ENCODE data around the gene MARF1. TPM values are rescaled to one million over a fixed set of nuclear protein-coding genes. Genes with fewer than 3 reads are reported as not detected.
"Not testable (repeated sequence)": the region's sequence is repeated elsewhere in the genome, so short reads cannot be mapped to it uniquely, and the experiment has no call there.

Gene MARF1
- total and polyA plus RNA-seq, 4 donors: 28.8 to 92.8 (median 53.8) TPM

DNA sequence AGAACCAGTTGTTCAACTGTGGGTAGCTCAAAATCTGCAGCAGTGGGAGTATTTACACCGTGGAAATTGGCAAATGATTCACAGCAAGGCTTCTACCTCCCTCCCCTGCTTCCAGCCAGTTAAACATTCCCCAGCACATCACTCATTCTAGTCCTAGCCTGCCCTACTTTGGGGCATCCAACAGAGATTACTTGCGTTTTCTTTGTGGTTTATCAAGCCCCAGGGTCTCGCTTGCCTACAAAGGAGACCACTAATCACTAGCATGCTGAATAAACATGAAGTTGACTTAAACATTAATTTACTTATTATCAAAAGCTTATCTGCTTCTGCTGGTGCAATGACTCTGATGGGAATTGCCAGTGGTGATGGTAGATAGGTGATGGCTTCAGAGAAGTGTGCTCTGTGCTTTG, 94.5 kb downstream of the MARF1 start:
- no peaks in the 10 kb centered on the region for H3K36me3 ChIP-seq (ENCODE audit: control insufficient read depth in 1 of 2, insufficient read depth in 2 of 2, low read length in 1 of 2)
- DNase-seq (no peak), ATAC-seq (ENCODE audit: low FRiP score) (no peak)
- no peaks in the 10 kb centered on the region for H3K9me3 ChIP-seq (ENCODE audit: control insufficient read depth, low read length)
- WGBS, 2 donors: 72 to 80% methylated on average over 3 of the region's 3 CpGs
- no peak overlapping the region for H3K27ac ChIP-seq (ENCODE audit: low read depth in 1 of 2, low read length in 2 of 2)
- peaks cover 3% of the 10 kb centered on the region in 2 donors for H3K4me1 ChIP-seq (ENCODE audit: control insufficient read depth in 1 of 2, insufficient read depth in 2 of 2, low read length in 2 of 2)
- H3K4me3 ChIP-seq (ENCODE audit: low read length in 2 of 2): no peak overlapping the region
- intact Hi-C loops (cut with DNase I): loop anchor here in 1 of 2 donors (1.0 kb wide), 1 partner anchor 41 kb away; no protein-coding TSS in a partner anchor
- H3K27me3 ChIP-seq (ENCODE audit: control insufficient read depth in 1 of 2, insufficient read depth in 2 of 2, low read length in 1 of 2): no peaks in the 10 kb centered on the region

GRCh38 chr16:15547768-15548096, 95.2 kb downstream of the MARF1 start:
- Histone ChIP-seq H3K27ac (ENCODE audit: low read depth in 1 of 2, low read length in 2 of 2) (no peak overlapping the region), H3K4me3 (ENCODE audit: low read length in 2 of 2) (no peak overlapping the region), H3K9me3 (ENCODE audit: control insufficient read depth, low read length) (no peaks in the 10 kb centered on the region), H3K36me3 (ENCODE audit: control insufficient read depth in 1 of 2, insufficient read depth in 2 of 2, low read length in 1 of 2) (no peaks in the 10 kb centered on the region), H3K27me3 (ENCODE audit: control insufficient read depth in 1 of 2, insufficient read depth in 2 of 2, low read length in 1 of 2) (no peaks in the 10 kb centered on the region), H3K4me1 (ENCODE audit: control insufficient read depth in 1 of 2, insufficient read depth in 2 of 2, low read length in 2 of 2) (peaks cover 3% of the 10 kb centered on the region in 2 donors)
- intact Hi-C loops (cut with DNase I): loop anchor here in 1 of 2 donors (1.0 kb wide), 1 partner anchor 40 kb away; no protein-coding TSS in a partner anchor
- DNase-seq (no peak), ATAC-seq (ENCODE audit: low FRiP score) (no peak)
- WGBS, 2 donors: 99% methylated on average over 6 of the region's 6 CpGs

DNA sequence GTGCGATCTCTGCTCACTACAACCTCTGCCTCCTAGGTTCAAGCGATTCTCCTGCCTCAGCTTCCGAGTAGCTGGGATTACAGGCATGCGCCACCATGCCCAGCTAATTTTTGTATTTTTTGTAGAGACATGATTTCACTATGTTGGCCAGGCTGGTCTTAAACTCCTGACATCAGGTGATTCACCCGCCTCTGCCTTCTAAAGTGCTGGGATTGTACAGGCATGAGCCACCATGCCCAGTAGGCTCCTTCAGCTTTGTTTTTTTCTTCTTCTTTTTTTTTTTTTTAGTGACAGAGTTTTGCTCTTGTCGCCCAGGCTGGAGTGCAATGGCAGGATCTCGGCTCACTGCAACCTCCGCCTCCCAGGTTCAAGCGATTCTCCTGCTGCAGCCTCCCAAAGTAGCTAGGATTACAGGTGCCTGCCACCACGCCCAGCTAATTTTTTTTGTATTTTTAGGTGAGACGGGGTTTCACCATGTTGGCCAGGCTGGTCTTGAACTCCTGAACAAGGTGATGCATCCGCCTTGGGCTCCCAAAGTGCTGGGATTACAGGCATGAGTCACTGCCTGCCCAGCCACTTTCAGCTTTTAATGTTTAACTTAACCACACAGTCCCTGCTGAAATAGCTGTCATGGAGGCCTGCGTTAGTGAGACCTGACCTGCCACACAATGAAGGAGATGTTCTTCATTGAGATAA, 95.7 kb downstream of the MARF1 start:
- intact Hi-C loops (cut with DNase I); H3K4me1 ChIP-seq (ENCODE audit: control insufficient read depth in 1 of 2, insufficient read depth in 2 of 2, low read length in 2 of 2); H3K36me3 ChIP-seq (ENCODE audit: control insufficient read depth in 1 of 2, insufficient read depth in 2 of 2, low read length in 1 of 2); H3K9me3 ChIP-seq (ENCODE audit: control insufficient read depth, low read length); DNase-seq; ATAC-seq (ENCODE audit: low FRiP score); H3K27me3 ChIP-seq (ENCODE audit: control insufficient read depth in 1 of 2, insufficient read depth in 2 of 2, low read length in 1 of 2); H3K27ac ChIP-seq (ENCODE audit: low read depth in 1 of 2, low read length in 2 of 2); H3K4me3 ChIP-seq (ENCODE audit: low read length in 2 of 2): not testable (repeated sequence)
- WGBS, 2 donors: 93 to 94% methylated on average over 13 of the region's 13 CpGs

- WGBS, 2 donors: 96 to 98% methylated on average over 2 of the region's 2 CpGs
- ATAC-seq (ENCODE audit: low FRiP score): no peak
- Histone ChIP-seq H3K4me3 (ENCODE audit: low read length in 2 of 2) (no peak overlapping the region), H3K9me3 (ENCODE audit: control insufficient read depth, low read length) (no peaks in the 10 kb centered on the region), H3K27me3 (ENCODE audit: control insufficient read depth in 1 of 2, insufficient read depth in 2 of 2, low read length in 1 of 2) (no peaks in the 10 kb centered on the region), H3K36me3 (ENCODE audit: control insufficient read depth in 1 of 2, insufficient read depth in 2 of 2, low read length in 1 of 2) (no peaks in the 10 kb centered on the region), H3K4me1 (ENCODE audit: control insufficient read depth in 1 of 2, insufficient read depth in 2 of 2, low read length in 2 of 2) (peaks cover 3% of the 10 kb centered on the region in 2 donors), H3K27ac (ENCODE audit: low read depth in 1 of 2, low read length in 2 of 2) (no peak overlapping the region)
- intact Hi-C loops (cut with DNase I): no loop called here
- DNase-seq: no peak
These were observed 97.4 kb downstream of the MARF1 start for GRCh38 chr16:15545544-15545943.

- Histone ChIP-seq H3K27me3 (ENCODE audit: control insufficient read depth in 1 of 2, insufficient read depth in 2 of 2, low read length in 1 of 2) (no peaks in the 10 kb centered on the region), H3K4me3 (ENCODE audit: low read length in 2 of 2) (no peak overlapping the region), H3K4me1 (ENCODE audit: control insufficient read depth in 1 of 2, insufficient read depth in 2 of 2, low read length in 2 of 2) (peaks cover 3% of the 10 kb centered on the region in 2 donors), H3K9me3 (ENCODE audit: control insufficient read depth, low read length) (no peaks in the 10 kb centered on the region), H3K27ac (ENCODE audit: low read depth in 1 of 2, low read length in 2 of 2) (peak overlapping the region in 1 of 2 donors; percentile 50), H3K36me3 (ENCODE audit: control insufficient read depth in 1 of 2, insufficient read depth in 2 of 2, low read length in 1 of 2) (no peaks in the 10 kb centered on the region)
- whole genome bisulfite sequencing, 2 donors: 2 to 7% methylated on average over 5 of the region's 5 CpGs
- DNase-seq (no peak), ATAC-seq (ENCODE audit: low FRiP score) (no peak)
- intact Hi-C loops (cut with DNase I): no loop called here
These were observed 98.5 kb downstream of the MARF1 start for GRCh38 chr16:15544405-15544804.

Other genes starting within 250 kb of the MARF1 start
- gene MPV17L, start 247.4 kb downstream of the MARF1 start, total RNA-seq: 1 to 10 TPM; 2.4 to 5.6 TPM
- gene MPV17L, start 247.4 kb downstream of the MARF1 start, polyA plus RNA-seq: 1 to 10 TPM; 2.1 to 4.0 TPM
- 10 to 100 TPM; 71.1 TPM for gene BMERB1, start 208.6 kb downstream of the MARF1 start, total RNA-seq
- gene BMERB1, start 208.6 kb downstream of the MARF1 start, polyA plus RNA-seq: 10 to 100 TPM; 52.2 to 76.7 TPM
- 10 to 100 TPM; 32.0 to 42.8 TPM for gene NDE1, start 7.1 kb upstream of the MARF1 start, total RNA-seq
- gene NDE1, start 7.1 kb upstream of the MARF1 start, polyA plus RNA-seq: 10 to 100 TPM; 14.8 to 15.7 TPM
- 1,000 to 10,000 TPM; 1,606 to 2,053 TPM for gene MYH11, start 213.9 kb upstream of the MARF1 start, total RNA-seq
- 100 to 1,000 TPM; 631 to 732 TPM for gene MYH11, start 213.9 kb upstream of the MARF1 start, polyA plus RNA-seq
- gene CEP20, start 245.4 kb upstream of the MARF1 start, total RNA-seq: 10 to 100 TPM; 21.3 to 26.2 TPM
- 10 to 100 TPM; 23.1 to 26.8 TPM for gene CEP20, start 245.4 kb upstream of the MARF1 start, polyA plus RNA-seq